DOHH2 (cell line): ENCODE measurements around the gene ALDH1L1.

Experiments
- H3F3A ChIP-seq: fragments of 200-600 bp; sonication (generic), shearing (Covaris generic); 2 replicates; pipeline ENCODE4 v1.6.0; 2016; ENCODE audit warnings: antibody characterized with exemption, mild to moderate bottlenecking; ENCODE audit not compliant: control insufficient read depth, insufficient read depth
- H3K27ac ChIP-seq: fragments of 200-600 bp; sonication (generic); 2 replicates; pipeline ENCODE4 v1.5.1; 2014; ENCODE audit warnings: low read depth, mild to moderate bottlenecking, low read length, moderate library complexity
- H3K27me3 ChIP-seq: fragments of 200-600 bp; sonication (generic); 2 replicates; pipeline ENCODE4 v1.6.1; 2014; ENCODE audit warnings: mild to moderate bottlenecking, low read length, mixed read lengths; ENCODE audit not compliant: control insufficient read depth
- H3K36me3 ChIP-seq: fragments of 200-600 bp; sonication (generic); 2 replicates; pipeline ENCODE4 v1.6.1; 2014; ENCODE audit warnings: mild to moderate bottlenecking, low read length, moderate library complexity, mixed read lengths; ENCODE audit not compliant: control insufficient read depth
- H3K4me1 ChIP-seq: fragments of 200-600 bp; sonication (generic); 2 replicates; pipeline ENCODE4 v1.6.1; 2014; ENCODE audit warnings: mild to moderate bottlenecking, low read length, mixed read lengths; ENCODE audit not compliant: control insufficient read depth
- H3K4me2 ChIP-seq: fragments of 200-600 bp; sonication (generic); 2 replicates; pipeline ENCODE4 v1.6.0; 2014; ENCODE audit warnings: mild to moderate bottlenecking, low read length, moderate library complexity
- H3K4me3 ChIP-seq: fragments of 200-600 bp; sonication (generic); 2 replicates; pipeline ENCODE4 v1.5.1; 2014; ENCODE audit warnings: mild to moderate bottlenecking, low read length, mixed read lengths
- H3K79me2 ChIP-seq: fragments of 200-600 bp; sonication (generic); 2 replicates; pipeline ENCODE4 v1.6.1; 2014; ENCODE audit warnings: mild to moderate bottlenecking, low read length, mixed read lengths; ENCODE audit not compliant: control insufficient read depth
- H3K9me2 ChIP-seq: fragments of 200-600 bp; sonication (generic); replicated peaks from 2 replicates; pipeline ENCODE4 v1.6.1; 2014; ENCODE audit warnings: mild to moderate bottlenecking, low read length, mixed read lengths; ENCODE audit not compliant: control insufficient read depth
- H3K9me3 ChIP-seq: fragments of 200-600 bp; sonication (generic); 2 replicates; pipeline ENCODE4 v1.6.1; 2014; ENCODE audit warnings: antibody characterized with exemption, low read length, mixed read lengths; ENCODE audit not compliant: control insufficient read depth, insufficient read depth
- H4K20me1 ChIP-seq: fragments of 200-600 bp; sonication (generic); 2 replicates; pipeline ENCODE4 v1.6.0; 2014; ENCODE audit warnings: low read depth, mild to moderate bottlenecking, antibody characterized with exemption, low read length, moderate library complexity; ENCODE audit not compliant: control insufficient read depth, insufficient read depth
- CTCF ChIP-seq: fragments of 200-600 bp; sonication (generic); IDR thresholded peaks from one replicate; pipeline ENCODE4 v1.5.1; 2014; ENCODE audit warnings: antibody characterized with exemption, mild to moderate bottlenecking, low read depth, low read length; ENCODE audit not compliant: poor library complexity, severe bottlenecking
- EZH2phosphoT487 ChIP-seq: fragments of 200-600 bp; sonication (generic); IDR thresholded peaks from 2 replicates; pipeline ENCODE4 v1.6.1; 2017; ENCODE audit warnings: borderline replicate concordance, mild to moderate bottlenecking, antibody characterized with exemption, low read length, moderate library complexity, mixed read lengths

Gene ALDH1L1

DNA sequence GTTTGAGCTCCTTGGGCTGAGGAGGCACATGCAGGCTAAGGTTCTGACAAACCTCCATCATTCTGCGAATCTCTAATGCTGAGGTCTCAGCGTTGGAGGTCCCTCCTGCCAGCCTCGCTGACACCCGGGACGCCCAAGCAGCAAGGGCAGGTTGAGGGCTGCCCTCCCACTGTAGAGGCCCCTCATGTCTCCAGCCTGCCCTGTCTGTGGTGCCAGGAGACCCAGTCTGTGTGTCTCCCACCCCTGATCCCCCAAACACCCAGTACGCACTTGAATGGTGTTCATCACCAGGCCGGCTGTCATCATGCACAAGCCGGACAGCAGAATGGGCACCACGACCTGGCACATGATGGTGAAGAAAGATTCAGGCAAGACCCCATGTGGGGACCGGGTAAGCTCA is 124.3 kb downstream of the ALDH1L1 start:
- H3K27me3 ChIP-seq: no peaks in the 10 kb centered on the region
- no peak overlapping the region for H3K4me3 ChIP-seq
- H3K9me2 ChIP-seq: no peaks in the 10 kb centered on the region
- H3F3A ChIP-seq: no peaks in the 10 kb centered on the region
- H4K20me1 ChIP-seq: no peaks in the 10 kb centered on the region
- H3K4me2 ChIP-seq: no peak overlapping the region
- peaks cover 9% of the 10 kb centered on the region for H3K4me1 ChIP-seq
- no peaks in the 10 kb centered on the region for H3K36me3 ChIP-seq
- TF ChIP-seq EZH2phosphoT487 (no peak), CTCF (no peak)
- no peak overlapping the region for H3K27ac ChIP-seq
- no peaks in the 10 kb centered on the region for H3K79me2 ChIP-seq
- H3K9me3 ChIP-seq: no peaks in the 10 kb centered on the region

- no peaks in the 10 kb centered on the region for H3K9me3 ChIP-seq
- no peaks in the 10 kb centered on the region for H3K9me2 ChIP-seq
- H3K4me1 ChIP-seq: peaks cover 9% of the 10 kb centered on the region
- no peaks in the 10 kb centered on the region for H3K27me3 ChIP-seq
- H3K4me2 ChIP-seq: no peak overlapping the region
- H3K27ac ChIP-seq: no peak overlapping the region
- no peaks in the 10 kb centered on the region for H4K20me1 ChIP-seq
- H3F3A ChIP-seq: no peaks in the 10 kb centered on the region
- H3K79me2 ChIP-seq: no peaks in the 10 kb centered on the region
- TF ChIP-seq CTCF (no peak), EZH2phosphoT487 (no peak)
- H3K4me3 ChIP-seq: no peak overlapping the region
- no peaks in the 10 kb centered on the region for H3K36me3 ChIP-seq
Measured at GRCh38 chr3:126054870-126055269, 125.5 kb downstream of the ALDH1L1 start.

- H4K20me1 ChIP-seq: no peaks in the 10 kb centered on the region
- no peaks in the 10 kb centered on the region for H3K27me3 ChIP-seq
- H3K36me3 ChIP-seq: no peaks in the 10 kb centered on the region
- no peaks in the 10 kb centered on the region for H3K79me2 ChIP-seq
- peaks cover 9% of the 10 kb centered on the region for H3K4me1 ChIP-seq
- no peak overlapping the region for H3K4me3 ChIP-seq
- no peaks in the 10 kb centered on the region for H3K9me2 ChIP-seq
- H3K9me3 ChIP-seq: no peaks in the 10 kb centered on the region
- TF ChIP-seq EZH2phosphoT487: no peak
- no peak for TF ChIP-seq CTCF
- H3F3A ChIP-seq: no peaks in the 10 kb centered on the region
- H3K4me2 ChIP-seq: no peak overlapping the region
- H3K27ac ChIP-seq: no peak overlapping the region
Measured at GRCh38 chr3:126053949-126054569, 126.3 kb downstream of the ALDH1L1 start.
